Diencephalon (tissue), 1 donor: ENCODE data around the gene RASL11A. TPM values are rescaled to one million over a fixed set of nuclear protein-coding genes. Genes with fewer than 3 reads are reported as not detected.

Experiments used
- small RNA-seq: library from RNA; depleted of rRNA; stranded (forward); fragments of <200 nt; gene quantifications from one replicate; pipeline ENCODE3, GENCODE V24; 2014
- total RNA-seq: library from RNA; depleted of rRNA; stranded (reverse); fragments of >200 nt; gene quantifications from one replicate; pipeline ENCODE4 v1.2.3, GENCODE V29; 2014

The RASL11A gene, protein sequence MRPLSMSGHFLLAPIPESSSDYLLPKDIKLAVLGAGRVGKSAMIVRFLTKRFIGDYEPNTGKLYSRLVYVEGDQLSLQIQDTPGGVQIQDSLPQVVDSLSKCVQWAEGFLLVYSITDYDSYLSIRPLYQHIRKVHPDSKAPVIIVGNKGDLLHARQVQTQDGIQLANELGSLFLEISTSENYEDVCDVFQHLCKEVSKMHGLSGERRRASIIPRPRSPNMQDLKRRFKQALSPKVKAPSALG
- total RNA-seq, result 4.6 TPM

DNA sequence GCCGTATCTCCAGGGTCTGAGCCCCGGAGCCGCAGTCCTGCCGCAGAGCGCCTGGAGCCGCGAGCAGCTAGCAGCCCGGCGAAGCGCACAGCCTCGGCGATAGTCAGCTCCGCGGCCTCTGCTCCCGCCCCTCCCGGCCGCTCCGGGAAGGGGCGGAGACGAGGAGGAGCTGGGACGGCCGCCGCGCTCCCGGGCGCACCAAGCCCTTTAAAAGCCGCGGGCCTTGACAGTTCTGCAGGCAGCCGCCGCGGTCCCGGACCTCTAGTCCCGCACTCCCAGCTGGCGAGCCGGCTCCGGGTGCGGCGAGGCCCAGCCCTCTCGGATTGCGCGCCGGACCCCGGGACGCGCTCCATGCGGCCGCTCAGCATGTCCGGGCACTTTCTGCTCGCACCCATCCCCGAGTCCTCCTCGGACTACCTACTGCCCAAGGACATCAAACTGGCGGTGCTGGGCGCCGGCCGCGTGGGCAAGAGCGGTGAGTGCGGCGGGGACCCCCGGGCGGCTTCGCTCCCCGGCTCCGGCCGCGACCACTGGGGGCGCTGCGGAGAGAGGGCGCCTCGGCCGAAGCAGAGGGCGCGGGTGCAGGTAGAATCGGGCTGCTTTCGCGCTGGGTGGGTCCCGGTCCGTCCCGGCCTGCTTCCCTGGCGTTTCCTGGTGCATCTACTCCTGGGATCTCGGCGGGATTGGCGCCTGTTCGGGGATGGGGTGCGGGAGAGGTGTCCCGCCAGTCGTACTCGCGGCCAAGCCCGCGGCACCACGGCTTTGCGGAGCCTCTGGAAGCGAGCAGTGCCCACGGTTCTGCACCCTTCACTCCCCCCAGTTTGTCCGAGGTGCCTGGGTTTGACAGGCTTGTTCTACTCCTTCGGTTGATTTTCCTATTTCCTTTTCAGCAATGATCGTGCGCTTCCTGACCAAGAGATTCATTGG, at the start of gene RASL11A:
Gene RASL11A (plus strand): TSS at position 237 of the 927 bp plus-strand sequence. CDS start 115 bp downstream, at position 352.

DNA sequence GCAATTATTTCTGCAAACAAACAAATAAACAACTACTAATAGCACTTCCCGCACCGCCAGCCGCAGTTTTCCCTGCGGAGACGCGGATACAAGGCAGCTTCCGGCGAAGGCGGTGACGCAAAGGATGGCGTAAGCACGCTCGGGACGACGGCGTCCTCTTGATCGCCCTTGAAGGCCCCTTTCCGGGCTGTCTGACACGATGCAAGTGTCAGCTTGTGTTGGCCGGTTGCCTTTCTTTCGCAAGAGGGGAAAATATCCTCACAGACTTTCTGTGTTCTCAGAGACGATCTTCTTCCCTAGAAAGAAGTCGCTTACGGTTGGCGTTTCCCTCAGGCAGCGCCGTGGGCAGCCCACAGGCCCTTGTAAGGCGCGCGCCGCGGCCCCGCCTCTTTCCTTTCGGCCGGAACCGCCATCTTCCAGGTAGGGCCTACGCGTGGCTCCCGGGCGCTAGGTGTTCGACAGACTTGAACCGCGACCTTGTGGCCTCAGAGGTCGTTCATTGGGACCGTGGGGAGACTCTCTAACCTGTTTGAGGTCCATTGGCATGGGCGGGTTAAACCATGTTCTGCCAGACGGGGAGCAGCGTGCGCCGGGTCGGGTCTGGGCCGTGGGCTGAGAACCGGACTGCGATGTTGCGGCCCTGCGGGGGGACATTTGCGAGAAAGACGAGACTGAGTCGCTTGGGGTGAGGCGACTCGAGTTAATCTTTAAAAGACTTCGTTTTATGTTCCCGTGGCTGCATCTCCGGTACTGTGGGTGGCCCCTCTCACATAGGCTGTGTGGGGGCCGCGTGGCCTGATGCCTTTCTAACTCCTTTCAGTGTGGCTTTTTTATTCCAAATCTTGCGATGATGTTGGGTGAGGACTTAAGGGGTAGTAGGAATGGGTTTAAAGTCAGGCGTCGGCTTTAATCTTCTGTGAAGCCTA, 19.2 kb upstream of the RASL11A start, which contains the start of gene RPL21:
Gene RPL21 (plus strand): TSS at position 393 of the 926 bp plus-strand sequence. CDS start 2,219 bp downstream, outside the sequence.

Small RNA genes within 50 kb of the gene (small RNA-seq; reads per million reads assigned to genes)
- gene SNORA27 (not detected), gene SNORD102 (not detected)

Other genes with a start within 250 kb of the RASL11A start
- gene USP12, start 99.0 kb upstream of the RASL11A start, total RNA-seq, result 67.6 TPM
- 819 TPM for gene RPL21, start 19.3 kb upstream of the RASL11A start, total RNA-seq
- 96.0 TPM for gene GTF3A, start 153.8 kb downstream of the RASL11A start, total RNA-seq
- 46.4 TPM for gene MTIF3, start 179.7 kb downstream of the RASL11A start, total RNA-seq